HEK293T (cell line): ENCODE measurements around the gene ASB12.

Experiments used
- ARNT ChIP-seq: fragments of 450-650 bp; IDR thresholded peaks from 2 replicates; pipeline ENCODE4 v1.6.1; 2017; ENCODE audit warnings: mild to moderate bottlenecking
- BHLHE40 ChIP-seq: fragments of 450-650 bp; IDR thresholded peaks from 2 replicates; pipeline ENCODE4 v1.6.1; 2016; ENCODE audit warnings: mild to moderate bottlenecking, moderate library complexity, borderline replicate concordance
- ELF4 ChIP-seq: fragments of 450-650 bp; IDR thresholded peaks from 2 replicates; pipeline ENCODE4 v1.6.1; 2017; ENCODE audit warnings: antibody characterized with exemption
- FOXA1 ChIP-seq: fragments of 450-650 bp; IDR thresholded peaks from 2 replicates; pipeline ENCODE4 v1.6.1; 2016; ENCODE audit warnings: mild to moderate bottlenecking
- FOXK2 ChIP-seq: fragments of 450-650 bp; IDR thresholded peaks from 2 replicates; pipeline ENCODE4 v1.6.1; 2016; ENCODE audit warnings: mild to moderate bottlenecking
- FOXM1 ChIP-seq: fragments of 450-650 bp; IDR thresholded peaks from 2 replicates; pipeline ENCODE4 v1.6.1; 2017; ENCODE audit warnings: mild to moderate bottlenecking, borderline replicate concordance
- NFRKB ChIP-seq: fragments of 450-650 bp; IDR thresholded peaks from 2 replicates; pipeline ENCODE4 v1.6.1; 2016; ENCODE audit warnings: mild to moderate bottlenecking, moderate library complexity
- SP1 ChIP-seq: fragments of 450-650 bp; IDR thresholded peaks from 2 replicates; pipeline ENCODE4 v1.6.1; 2017
- SUZ12 ChIP-seq: fragments of 450-650 bp; IDR thresholded peaks from 2 replicates; pipeline ENCODE4 v1.6.1; 2016; ENCODE audit warnings: mild to moderate bottlenecking

DNA sequence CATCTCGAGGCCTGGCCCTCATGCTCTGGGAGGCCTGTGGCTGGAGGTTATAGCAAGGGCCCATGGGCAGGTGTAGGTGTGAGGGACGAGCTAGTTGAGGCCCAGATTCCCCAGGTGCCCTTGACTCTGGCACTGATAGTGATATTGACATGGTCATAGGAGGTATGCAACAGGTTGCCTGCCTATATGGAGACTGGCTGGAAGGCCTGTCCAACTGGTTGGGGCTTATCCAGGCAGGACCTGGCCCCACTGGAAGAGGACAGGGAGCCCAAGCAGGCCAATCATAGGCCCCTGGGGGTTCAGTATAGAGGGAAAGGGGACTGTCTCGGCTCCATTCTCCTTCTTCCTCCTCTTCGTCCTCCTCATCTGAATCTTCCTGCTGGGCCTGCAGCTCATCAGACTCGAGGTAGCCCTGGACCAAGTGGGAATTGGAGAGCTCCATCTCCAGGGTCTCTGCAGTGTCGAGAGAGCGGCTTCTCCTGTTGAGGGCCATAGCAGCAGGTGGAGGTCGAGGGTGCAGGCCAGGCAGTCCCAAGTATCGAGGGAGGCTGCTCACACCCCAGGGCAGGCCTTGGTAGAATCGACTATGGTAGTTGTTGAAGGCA, 40.2 kb downstream of the ASB12 start:
- TF ChIP-seq ARNT, result no peak
- TF ChIP-seq SP1, result no peak
- no peak for TF ChIP-seq ELF4
- no peak for TF ChIP-seq FOXK2
- no peak for TF ChIP-seq FOXM1
- no peak for TF ChIP-seq SUZ12
- TF ChIP-seq BHLHE40, result no peak
- TF ChIP-seq NFRKB, result no peak
- TF ChIP-seq FOXA1, result no peak
